GM23248 (cell line): ENCODE results near the gene PODXL2. TPM values are rescaled to one million over a fixed set of nuclear protein-coding genes. Genes with fewer than 3 reads are reported as not detected.

Experiments used
- DNase-seq: peaks from one replicate; pipeline ENCODE4 v3.0.0-alpha.2; 2015
- H2AFZ ChIP-seq: fragments of 200-600 bp; sonication (generic); 2 replicates; pipeline ENCODE4 v1.6.1; 2016; ENCODE audit warnings: antibody characterized with exemption
- H3F3A ChIP-seq: fragments of 200-600 bp; sonication (generic); 2 replicates; pipeline ENCODE4 v1.6.1; 2016; ENCODE audit warnings: mild to moderate bottlenecking, antibody characterized with exemption, mixed run types; ENCODE audit not compliant: insufficient read depth
- H3K27ac ChIP-seq: fragments of 200-600 bp; sonication (generic); 2 replicates; pipeline ENCODE4 v1.5.1; 2016; ENCODE audit warnings: mild to moderate bottlenecking
- H3K27me3 ChIP-seq: fragments of 200-600 bp; sonication (generic); replicated peaks from 2 replicates; pipeline ENCODE4 v1.6.1; 2016; ENCODE audit warnings: mild to moderate bottlenecking; ENCODE audit not compliant: insufficient read depth
- H3K36me3 ChIP-seq: fragments of 200-600 bp; sonication (generic); 2 replicates; pipeline ENCODE4 v1.6.1; 2016; ENCODE audit warnings: low read depth, mild to moderate bottlenecking
- H3K4me1 ChIP-seq: fragments of 200-600 bp; sonication (generic); 2 replicates; pipeline ENCODE4 v1.6.1; 2016; ENCODE audit warnings: mild to moderate bottlenecking; ENCODE audit not compliant: insufficient read depth
- H3K4me2 ChIP-seq: fragments of 200-600 bp; sonication (generic); one replicate; pipeline ENCODE4 v1.6.1; 2016; ENCODE audit warnings: mild to moderate bottlenecking; ENCODE audit not compliant: unreplicated experiment
- H3K4me3 ChIP-seq: fragments of 200-600 bp; sonication (generic); 2 replicates; pipeline ENCODE4 v1.5.1; 2016; ENCODE audit warnings: mild to moderate bottlenecking
- H3K79me2 ChIP-seq: fragments of 200-600 bp; sonication (generic); 2 replicates; pipeline ENCODE4 v1.6.1; 2016; ENCODE audit warnings: mild to moderate bottlenecking; ENCODE audit not compliant: insufficient read depth
- H3K9ac ChIP-seq: fragments of 200-600 bp; sonication (generic); 2 replicates; pipeline ENCODE4 v1.6.1; 2016; ENCODE audit warnings: mild to moderate bottlenecking
- H3K9me2 ChIP-seq: fragments of 200-600 bp; sonication (generic); 2 replicates; pipeline ENCODE4 v1.6.1; 2016; ENCODE audit warnings: mixed run types, mild to moderate bottlenecking, moderate library complexity; ENCODE audit not compliant: insufficient read depth
- H3K9me3 ChIP-seq: fragments of 200-600 bp; sonication (generic); one replicate; pipeline ENCODE4 v1.6.1; 2017; ENCODE audit warnings: low read depth
- H4K20me1 ChIP-seq: fragments of 200-600 bp; sonication (generic); 2 replicates; pipeline ENCODE4 v1.6.0; 2016; ENCODE audit not compliant: insufficient read depth
- EZH2 ChIP-seq: fragments of 200-600 bp; sonication (generic); IDR thresholded peaks from 2 replicates; pipeline ENCODE4 v1.6.1; 2018; ENCODE audit warnings: antibody characterized with exemption, mild to moderate bottlenecking; ENCODE audit not compliant: insufficient read depth, poor library complexity, severe bottlenecking
- EZH2phosphoT487 ChIP-seq: fragments of 200-600 bp; sonication (generic); IDR thresholded peaks from 2 replicates; pipeline ENCODE4 v1.6.1; 2018; ENCODE audit warnings: antibody characterized with exemption, moderate library complexity, mild to moderate bottlenecking, low read depth; ENCODE audit not compliant: insufficient read depth
- WGBS, 2 experiments: methylation state at CpG; one replicate each; pipeline ENCODE4 v1.1.6; 2015 to 2017; ENCODE audit warnings: low lambda C conversion rate in 2 of 2, low coverage in 1 of 2; ENCODE audit errors: missing lambda C conversion rate in 2 of 2; 5-methylcytosine and 5-hydroxymethylcytosine counted together
- in situ Hi-C: fragments of 300-500 bp; cut with MboI; formaldehyde crosslinking; loops from 2 replicates; pipeline ENCODE4 v1.15.0; 2020
- polyA plus RNA-seq: library from polyadenylated mRNA; unstranded; fragments of >200 nt; fragmentation: Nextera tagmentation; extraction: Ambion mirVana; gene quantifications from 2 replicates; pipeline ENCODE4 v1.2.1, GENCODE V29; 2016
- total RNA-seq: library from RNA; depleted of rRNA; stranded (reverse); fragments of >200 nt; shearing (Covaris generic); gene quantifications from 2 replicates; pipeline ENCODE4 v1.2.3, GENCODE V29; 2014

The PODXL2 gene
- total and polyA plus RNA-seq, 2 experiments from 2014 or later, result 1.8 to 2.5 TPM

DNA sequence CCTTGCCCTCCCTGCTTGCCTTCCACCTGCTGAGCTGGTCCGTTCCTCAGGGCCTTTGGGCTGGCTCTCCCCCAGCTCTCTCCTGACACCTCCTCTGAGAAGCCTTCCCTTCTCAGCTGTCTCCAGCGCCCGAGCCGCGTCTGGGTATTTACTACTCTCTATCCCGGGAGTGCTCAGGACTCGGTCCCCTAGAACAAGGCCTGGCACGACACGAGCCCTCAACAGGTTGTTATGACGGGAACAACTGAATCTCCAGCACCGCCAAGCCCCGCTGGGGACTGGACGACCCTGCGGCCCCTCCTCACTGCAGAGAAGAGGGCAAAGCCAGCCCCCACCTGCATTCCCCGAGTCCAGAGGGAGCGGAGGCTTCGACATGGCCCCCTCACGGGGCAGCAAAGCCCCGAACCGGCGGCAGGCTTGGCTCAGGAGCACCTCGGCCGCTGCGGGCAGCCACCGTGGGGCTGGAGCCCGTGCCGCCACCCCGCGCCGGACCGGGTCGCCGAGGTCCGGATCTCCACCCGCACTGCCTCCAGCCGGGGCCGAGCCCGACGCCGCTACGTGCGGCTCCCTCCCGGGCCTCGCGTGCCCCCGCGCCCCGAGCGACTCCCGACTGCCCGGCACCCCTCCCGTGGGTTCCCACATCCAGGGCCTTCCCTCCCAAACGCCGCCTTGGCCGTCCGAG, 39.2 kb upstream of the PODXL2 start:
- Histone ChIP-seq H2AFZ (peak overlapping the region; percentile 62), H3K9ac (peak overlapping the region; percentile 97), H3K4me2 (peak overlapping the region; percentile 93), H3K27me3 (no peaks in the 10 kb centered on the region), H3F3A (peaks cover 9% of the 10 kb centered on the region), H3K4me1 (peaks cover 28% of the 10 kb centered on the region), H4K20me1 (peaks cover 13% of the 10 kb centered on the region; the same call in 1 of the 2 replicates), H3K27ac (peak overlapping the region; percentile 92), H3K9me3 (no peaks in the 10 kb centered on the region), H3K4me3 (peak overlapping the region; percentile 94), H3K9me2 (no peaks in the 10 kb centered on the region), H3K36me3 (no peaks in the 10 kb centered on the region), H3K79me2 (peaks cover 50% of the 10 kb centered on the region)
- in situ Hi-C loops, result no loop called here
- TF ChIP-seq EZH2, result no peak
- TF ChIP-seq EZH2phosphoT487, result no peak
- 1 to 2% methylated on average over 32 to 40 of the region's 56 CpGs for WGBS, 2 experiments
- peak; percentile 70 for DNase-seq

DNA sequence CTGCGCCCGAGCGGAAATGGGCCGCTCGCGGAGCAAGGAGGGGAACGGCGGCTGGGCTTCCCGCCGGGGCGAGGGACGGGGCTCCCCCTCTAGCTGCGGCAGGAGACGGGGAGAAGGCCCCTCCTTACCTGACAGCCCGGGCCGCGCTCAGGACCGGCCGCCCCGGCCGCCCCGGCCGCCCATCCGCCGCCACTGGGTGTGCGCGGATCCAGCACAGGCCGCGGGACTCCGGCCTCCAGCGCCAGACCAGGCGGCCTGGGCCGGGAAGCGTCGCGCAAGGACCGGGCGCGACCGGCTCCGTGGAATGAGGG, 38.7 kb upstream of the PODXL2 start:
- no peak for TF ChIP-seq EZH2phosphoT487
- TF ChIP-seq EZH2, result no peak
- Histone ChIP-seq H3K79me2 (peaks cover 45% of the 10 kb centered on the region), H3F3A (peaks cover 9% of the 10 kb centered on the region), H2AFZ (peak overlapping the region; percentile 62), H3K9me2 (no peaks in the 10 kb centered on the region), H3K4me3 (peak overlapping the region; percentile 94), H3K36me3 (no peaks in the 10 kb centered on the region), H3K27me3 (no peaks in the 10 kb centered on the region), H3K4me2 (peak overlapping the region; percentile 93), H3K9ac (peak overlapping the region; percentile 97), H3K4me1 (peaks cover 24% of the 10 kb centered on the region), H4K20me1 (peaks cover 9% of the 10 kb centered on the region; the same call in 1 of the 2 replicates), H3K27ac (peak overlapping the region; percentile 92), H3K9me3 (no peaks in the 10 kb centered on the region)
- 0 to 1% methylated on average over 19 to 23 of the region's 41 CpGs for WGBS, 2 experiments
- no peak for DNase-seq
- in situ Hi-C loops, result no loop called here

DNA sequence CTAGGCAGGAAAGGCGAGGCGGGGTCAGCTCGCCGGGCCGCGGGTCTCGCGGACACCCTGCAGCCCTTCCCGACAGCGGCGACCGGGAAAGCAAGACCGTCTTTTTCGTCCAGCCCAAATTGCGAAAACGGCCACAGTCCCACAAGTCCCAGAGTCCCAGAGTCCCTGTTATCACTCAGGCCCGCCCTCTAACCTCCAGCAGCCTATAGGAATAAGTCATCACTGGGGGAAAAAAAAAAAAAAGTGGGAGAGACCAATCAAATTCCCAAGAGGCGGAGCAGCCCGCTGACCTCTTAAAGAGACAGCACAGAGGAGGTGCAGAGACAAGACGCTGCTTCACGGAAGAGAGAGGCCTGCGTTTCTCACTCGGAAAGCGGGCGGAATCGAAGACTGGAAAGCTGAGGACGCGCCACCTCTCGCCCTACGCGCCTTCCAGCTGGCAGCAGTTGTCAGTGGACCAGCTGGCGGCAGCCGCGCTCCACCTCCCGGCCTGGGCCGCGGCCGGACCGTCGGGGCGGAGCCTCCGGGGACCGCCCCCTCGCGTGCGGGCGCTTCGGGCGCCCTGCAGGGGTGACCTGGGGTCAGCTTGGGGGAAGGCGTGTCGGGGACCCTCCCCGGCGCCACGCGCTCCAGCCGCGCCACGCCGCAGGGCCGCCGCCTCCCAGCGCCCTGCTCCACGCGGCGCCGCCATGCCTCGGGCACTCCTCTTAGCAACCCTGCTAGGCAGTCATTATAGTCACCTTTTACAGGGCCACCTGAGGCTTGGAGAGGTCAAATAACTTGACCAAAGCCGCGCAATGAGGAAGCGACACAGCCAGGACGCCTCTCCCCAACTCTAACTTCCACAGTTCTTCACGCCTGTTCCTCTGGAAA, 38.2 kb upstream of the PODXL2 start, which contains the start of gene TPRA1:
TPRA1 (minus strand) TSS at position 141 of the 873 bp plus-strand sequence. CDS start 10,587 bp downstream, outside the sequence.
- H4K20me1 ChIP-seq, result peaks cover 5% of the 10 kb centered on the region; the same call in 1 of the 2 replicates
- H3K36me3 ChIP-seq, result no peaks in the 10 kb centered on the region
- H3K4me3 ChIP-seq, result peak within 1 kb of the TSS; percentile 94
- H3K79me2 ChIP-seq, result peaks cover 39% of the 10 kb centered on the region
- peaks cover 9% of the 10 kb centered on the region for H3F3A ChIP-seq
- H3K4me1 ChIP-seq, result peaks cover 20% of the 10 kb centered on the region
- peak within 1 kb of the TSS; percentile 93 for H3K4me2 ChIP-seq
- H3K27me3 ChIP-seq, result no peaks in the 10 kb centered on the region
- peak within 1 kb of the TSS; percentile 92 for H3K27ac ChIP-seq
- TF ChIP-seq EZH2 (no peak), EZH2phosphoT487 (no peak)
- DNase-seq, result peak; percentile 99
- no peaks in the 10 kb centered on the region for H3K9me3 ChIP-seq
- no peaks in the 10 kb centered on the region for H3K9me2 ChIP-seq
- WGBS, 2 experiments, result 1 to 2% methylated on average over 65 to 70 of the region's 72 CpGs
- H3K9ac ChIP-seq, result peak within 1 kb of the TSS; percentile 97
- H2AFZ ChIP-seq, result peak within 1 kb of the TSS; percentile 62
- in situ Hi-C loops, result no loop called here

- in situ Hi-C loops, result no loop called here
- 66 to 67% methylated on average over 5 of the region's 5 CpGs for WGBS, 2 experiments
- no peak overlapping the region for H3K4me2 ChIP-seq
These were observed 35.8 kb upstream of the PODXL2 start for GRCh38 chr3:127593178-127593577.

More at GRCh38 chr3:127593178-127593577, 35.8 kb upstream of the PODXL2 start:
- no peaks in the 10 kb centered on the region for H3K9me3 ChIP-seq
- no peak for DNase-seq
- H3K9ac ChIP-seq, result no peak overlapping the region
- H3K4me1 ChIP-seq, result peaks cover 15% of the 10 kb centered on the region
- H3K79me2 ChIP-seq, result peaks cover 16% of the 10 kb centered on the region
- no peak for TF ChIP-seq EZH2phosphoT487
- no peak for TF ChIP-seq EZH2
- no peaks in the 10 kb centered on the region for H4K20me1 ChIP-seq
- no peaks in the 10 kb centered on the region for H3K27me3 ChIP-seq
- H2AFZ ChIP-seq, result no peak overlapping the region
- H3K27ac ChIP-seq, result no peak overlapping the region
- peaks cover 6% of the 10 kb centered on the region for H3F3A ChIP-seq
- H3K4me3 ChIP-seq, result no peak overlapping the region
- no peaks in the 10 kb centered on the region for H3K36me3 ChIP-seq
- no peaks in the 10 kb centered on the region for H3K9me2 ChIP-seq
